Endothelial cell of umbilical vein (primary cell): ENCODE measurements around the gene SHC4.

Source experiments
- CTCF ChIP-seq, 2 donors: IDR thresholded peaks; 1 replicate in 1 of 2; 2 replicates in 1 of 2; pipeline ENCODE4 v1.5.1; 2011; ENCODE audit warnings: low read length in 2 of 2, mild to moderate bottlenecking in 2 of 2, moderate library complexity in 2 of 2, control low read depth in 1 of 2, inconsistent platforms in 1 of 2, low read depth in 1 of 2; ENCODE audit not compliant: insufficient read depth in 1 of 2; ENCODE audit errors: extremely low read depth in 1 of 2
- EZH2 ChIP-seq: IDR thresholded peaks from 2 replicates; pipeline ENCODE4 v1.6.1; 2012; ENCODE audit warnings: borderline replicate concordance, low read depth, mild to moderate bottlenecking, moderate library complexity, low read length, inconsistent platforms; ENCODE audit not compliant: severe bottlenecking
- JUN ChIP-seq: IDR thresholded peaks from 2 replicates; pipeline ENCODE4 v1.6.1; 2011; ENCODE audit warnings: borderline replicate concordance, low read depth; ENCODE audit not compliant: insufficient read length, insufficient read depth
- POLR2A ChIP-seq: IDR thresholded peaks from 2 replicates; pipeline ENCODE4 v1.6.1; 2012; ENCODE audit warnings: low read depth, mild to moderate bottlenecking, control low read depth, low read length
- POLR2AphosphoS5 ChIP-seq: IDR thresholded peaks from 2 replicates; pipeline ENCODE4 v1.6.1; 2012; ENCODE audit warnings: low read depth, mild to moderate bottlenecking, control low read depth, low read length, moderate library complexity; ENCODE audit not compliant: insufficient read depth
- TF ChIP-seq, protein P1 (sequence below): IDR thresholded peaks from 2 replicates; pipeline ENCODE4 v1.6.1; 2011; ENCODE audit not compliant: insufficient read depth, insufficient read length

GRCh38 chr15:48871542-48871941 is 92.2 kb downstream of the SHC4 start:
- TF ChIP-seq POLR2AphosphoS5 (no peak), CTCF (IDR thresholded peaks at IDR 0.05; ENCODE audit: extremely low read depth in 1 of 2, insufficient read depth in 1 of 2, low read depth in 1 of 2, low read length in 2 of 2) (no peak), JUN (no peak), EZH2 (no peak), POLR2A (no peak)
- TF ChIP-seq, protein P1, sequence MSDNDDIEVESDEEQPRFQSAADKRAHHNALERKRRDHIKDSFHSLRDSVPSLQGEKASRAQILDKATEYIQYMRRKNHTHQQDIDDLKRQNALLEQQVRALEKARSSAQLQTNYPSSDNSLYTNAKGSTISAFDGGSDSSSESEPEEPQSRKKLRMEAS = no peak
